Measurements from ENCODE around the gene GUCY1A1.

GRCh38 chr4:155749041-155749440, 82.4 kb downstream of the GUCY1A1 start:
- no peak for TF ChIP-seq CTCF (IDR thresholded peaks at IDR 0.05; ENCODE audit: low read length)
- no peak for TF ChIP-seq EZH2 (optimal IDR thresholded peaks at IDR 0.05; ENCODE audit: low read depth, low read length)
- TF ChIP-seq EZH2phosphoT487 (IDR thresholded peaks at IDR 0.05; ENCODE audit: low read length) = no peak
